Hepatocyte (in vitro differentiated cells): ENCODE results near the gene TYMS.

ENCODE experiments used
- CTCF ChIP-seq: fragments of 200-600 bp; sonication (generic); IDR thresholded peaks from 2 replicates; pipeline ENCODE4 v1.5.1; 2016; ENCODE audit warnings: antibody characterized with exemption, mild to moderate bottlenecking; ENCODE audit not compliant: poor library complexity
- EZH2 ChIP-seq: fragments of 200-600 bp; sonication (generic); IDR thresholded peaks from 2 replicates; pipeline ENCODE4 v1.6.1; 2016; ENCODE audit warnings: antibody characterized with exemption, mild to moderate bottlenecking, borderline replicate concordance

DNA sequence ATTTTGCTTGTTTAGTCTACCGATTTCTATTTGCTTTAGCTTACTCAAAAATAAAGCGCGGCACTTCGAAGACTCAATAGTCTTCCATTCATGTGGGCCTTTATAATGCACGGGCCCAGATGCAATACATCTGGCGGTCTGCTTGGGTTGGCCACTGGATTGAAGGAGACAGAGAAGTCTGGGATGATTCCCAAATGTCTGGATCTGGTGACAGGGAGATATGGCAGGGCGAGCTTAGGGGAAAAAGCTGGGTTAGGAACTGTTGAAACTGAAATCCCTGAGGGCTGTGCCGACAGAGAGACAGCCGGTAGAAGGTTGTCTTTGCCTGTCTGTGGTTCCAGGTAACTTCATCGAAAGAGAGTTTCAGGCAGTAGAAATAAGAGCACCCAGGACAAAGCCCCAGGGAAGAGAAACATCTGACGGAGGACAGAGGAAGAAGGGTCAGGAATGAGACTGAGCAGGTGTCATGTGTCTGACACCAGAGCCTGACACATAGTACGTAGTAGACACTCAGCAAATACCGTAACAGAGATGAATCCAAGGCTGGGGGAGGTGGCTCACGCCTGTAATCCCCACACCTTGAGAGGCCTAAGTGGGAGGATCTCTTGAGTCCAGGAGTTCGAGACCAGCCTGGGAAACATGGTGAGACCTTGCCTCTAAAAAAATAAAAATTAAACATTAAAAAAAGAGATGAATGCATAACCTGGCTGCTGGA, 47.1 kb upstream of the TYMS start:
- TF ChIP-seq CTCF (no peak), EZH2 (no peak)
